ENCODE measurements around the gene PROSER1.

The PROSER1 gene

DNA sequence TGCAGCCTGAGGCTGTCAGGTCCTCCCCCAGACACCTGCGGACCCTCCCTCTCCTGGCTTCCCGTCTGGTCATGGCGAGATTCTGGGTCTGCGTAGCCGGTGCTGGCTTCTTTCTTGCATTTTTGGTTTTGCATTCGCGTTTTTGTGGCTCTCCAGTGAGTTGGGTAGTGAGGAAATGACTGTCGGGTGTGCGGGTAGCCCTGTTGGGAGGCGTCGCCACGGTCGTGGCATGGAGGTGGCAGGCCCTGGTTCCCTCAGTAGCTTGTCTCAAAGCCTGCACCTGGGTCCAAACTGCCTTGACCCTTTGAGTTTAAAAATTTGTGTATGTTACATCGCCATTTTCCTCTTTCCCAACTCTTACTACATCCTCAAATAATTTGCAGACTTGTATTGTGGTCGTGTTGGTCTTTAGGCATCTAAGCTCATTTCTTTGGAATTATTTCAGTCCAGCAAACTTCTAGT lies 711 bp upstream of the PROSER1 start:
- TF ChIP-seq GATA2 (IDR thresholded peaks at IDR 0.05; ENCODE audit: low read depth, low read length) (no peak), GATA3 (IDR thresholded peaks at IDR 0.05; ENCODE audit: low read depth, low read length) (no peak)

DNA sequence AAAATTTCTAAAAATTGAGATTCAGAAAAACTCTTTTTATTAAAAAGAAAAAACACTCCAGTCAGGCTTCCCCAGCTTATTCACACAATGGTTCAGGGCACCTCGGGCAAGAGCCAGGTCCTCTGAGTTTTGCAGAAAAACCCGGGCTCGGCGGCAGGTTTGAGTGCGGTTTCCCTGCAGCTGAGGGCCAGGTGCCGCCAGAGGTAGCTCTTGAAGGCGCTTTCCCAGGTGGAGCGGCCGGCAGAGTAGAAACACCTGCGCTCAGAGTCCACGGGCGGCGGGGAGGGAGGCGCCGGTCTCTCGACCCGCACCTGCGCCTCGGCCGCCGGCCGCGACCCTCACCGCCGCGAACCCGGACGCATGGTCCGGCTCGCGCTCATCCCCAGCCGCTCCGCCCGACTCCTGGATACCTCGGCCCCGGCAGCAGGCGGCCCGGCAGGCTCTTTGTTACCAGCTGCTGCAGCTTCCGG lies 444 bp downstream of the PROSER1 start:
- TF ChIP-seq GATA3 (IDR thresholded peaks at IDR 0.05; ENCODE audit: low read depth, low read length) (no peak), GATA2 (IDR thresholded peaks at IDR 0.05; ENCODE audit: low read depth, low read length) (no peak)

DNA sequence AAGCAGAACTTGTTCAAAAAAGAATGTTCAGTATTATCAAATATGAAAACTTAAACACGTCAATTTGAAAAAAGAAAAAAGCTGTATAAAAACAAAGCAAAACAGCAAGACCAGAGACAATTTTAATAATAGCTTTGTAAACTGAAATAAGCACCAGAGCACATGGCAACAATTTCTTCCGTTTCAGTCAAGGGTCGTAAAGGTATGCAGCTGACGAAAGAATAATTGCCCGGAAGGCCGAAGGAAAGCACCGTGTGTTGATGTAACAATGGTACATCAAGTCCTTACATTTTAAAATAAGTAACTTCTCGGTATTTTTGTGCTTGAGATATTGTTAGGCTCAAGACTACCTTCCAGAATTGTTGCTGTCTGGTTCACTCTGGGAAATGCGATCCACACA lies 1.7 kb downstream of the PROSER1 start:
- TF ChIP-seq GATA3 (IDR thresholded peaks at IDR 0.05; ENCODE audit: low read depth, low read length) (no peak), GATA2 (IDR thresholded peaks at IDR 0.05; ENCODE audit: low read depth, low read length) (no peak)

- TF ChIP-seq GATA2 (IDR thresholded peaks at IDR 0.05; ENCODE audit: low read depth, low read length) (no peak), GATA3 (IDR thresholded peaks at IDR 0.05; ENCODE audit: low read depth, low read length) (no peak)
These were observed 2.1 kb downstream of the PROSER1 start for GRCh38 chr13:39035799-39036198.

GRCh38 chr13:39035204-39035603 lies 2.7 kb downstream of the PROSER1 start:
- TF ChIP-seq GATA3 (IDR thresholded peaks at IDR 0.05; ENCODE audit: low read depth, low read length): no peak
- TF ChIP-seq GATA2 (IDR thresholded peaks at IDR 0.05; ENCODE audit: low read depth, low read length): no peak

DNA sequence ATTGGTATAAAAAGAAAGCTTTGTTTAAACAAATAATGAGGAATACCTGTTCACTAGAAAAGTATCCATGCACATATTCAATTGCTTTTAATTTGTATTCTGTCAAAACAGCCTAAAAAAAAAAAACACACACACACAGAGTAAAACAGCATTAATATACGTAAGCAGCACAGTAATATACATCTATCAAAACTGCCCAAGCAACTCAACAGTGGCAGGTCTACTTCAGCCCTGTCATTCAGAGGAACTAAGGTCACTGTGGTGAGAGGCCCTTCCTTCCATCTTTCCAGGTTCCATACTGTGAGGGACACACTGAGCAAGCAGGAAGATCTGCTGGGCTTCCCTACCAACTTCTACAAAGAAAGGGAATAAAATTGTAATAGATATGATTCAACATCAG lies 3.8 kb downstream of the PROSER1 start:
- TF ChIP-seq GATA3 (IDR thresholded peaks at IDR 0.05; ENCODE audit: low read depth, low read length) (no peak), GATA2 (IDR thresholded peaks at IDR 0.05; ENCODE audit: low read depth, low read length) (no peak)

- TF ChIP-seq GATA2 (IDR thresholded peaks at IDR 0.05; ENCODE audit: low read depth, low read length): no peak
- no peak for TF ChIP-seq GATA3 (IDR thresholded peaks at IDR 0.05; ENCODE audit: low read depth, low read length)
These were observed 5.7 kb downstream of the PROSER1 start for GRCh38 chr13:39032150-39032549.

GRCh38 chr13:39025433-39025839 lies 12.5 kb downstream of the PROSER1 start:
- no peak for TF ChIP-seq GATA3 (IDR thresholded peaks at IDR 0.05; ENCODE audit: low read depth, low read length)

DNA sequence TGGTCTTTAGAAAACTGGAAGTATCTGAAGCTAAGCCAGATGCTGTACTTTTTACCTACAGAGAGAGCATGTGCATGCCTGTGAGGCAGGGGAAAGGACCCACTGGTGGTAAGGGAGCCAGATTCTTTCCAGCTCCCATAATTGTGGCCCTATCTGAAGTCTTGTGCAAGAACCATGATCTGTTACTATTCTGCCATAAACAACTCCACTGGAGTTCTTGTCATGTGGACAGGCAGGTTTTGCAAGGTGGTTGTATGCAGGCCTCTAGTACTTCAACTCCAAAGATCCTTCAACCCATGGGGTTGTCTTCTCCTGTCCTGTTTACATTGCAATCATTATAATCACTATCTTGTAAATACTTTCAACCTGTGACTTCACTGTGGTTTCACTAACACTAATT lies 14.1 kb downstream of the PROSER1 start:
- TF ChIP-seq GATA3 (IDR thresholded peaks at IDR 0.05; ENCODE audit: low read depth, low read length): no peak
- TF ChIP-seq GATA2 (IDR thresholded peaks at IDR 0.05; ENCODE audit: low read depth, low read length): no peak

GRCh38 chr13:39023316-39023715 lies 14.6 kb downstream of the PROSER1 start:
- TF ChIP-seq GATA2 (IDR thresholded peaks at IDR 0.05; ENCODE audit: low read depth, low read length) (no peak), GATA3 (IDR thresholded peaks at IDR 0.05; ENCODE audit: low read depth, low read length) (no peak)

DNA sequence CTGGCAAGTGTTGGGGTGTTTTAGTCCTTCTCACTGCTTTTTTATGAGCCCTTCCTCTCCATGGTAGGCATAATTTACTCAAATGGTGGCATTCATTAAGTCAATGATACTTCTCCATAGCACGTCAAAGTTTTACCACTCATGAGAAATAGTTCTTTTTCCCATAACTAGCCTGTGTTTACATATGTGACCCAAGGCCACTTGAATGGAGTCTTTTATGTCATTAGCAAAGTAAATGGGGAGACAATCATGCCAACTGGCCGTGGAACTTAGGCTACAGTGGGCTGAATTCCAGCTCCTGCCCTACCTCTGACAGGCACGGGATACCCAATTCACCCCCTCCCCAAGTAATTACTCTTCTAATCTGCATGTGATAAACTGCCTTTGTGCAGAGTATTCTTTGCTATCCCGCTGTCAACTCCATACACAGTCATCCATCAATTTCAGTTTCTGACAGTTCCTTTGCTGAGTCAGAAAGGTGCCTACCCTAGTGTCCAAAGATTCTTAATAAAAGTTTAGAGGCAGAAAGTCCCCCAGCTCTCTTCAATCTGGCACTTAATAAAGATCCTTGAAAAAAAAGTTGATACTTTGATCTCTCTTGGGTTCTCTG lies 16.9 kb downstream of the PROSER1 start:
- TF ChIP-seq GATA3 (IDR thresholded peaks at IDR 0.05; ENCODE audit: low read depth, low read length) (no peak), GATA2 (IDR thresholded peaks at IDR 0.05; ENCODE audit: low read depth, low read length) (no peak)

DNA sequence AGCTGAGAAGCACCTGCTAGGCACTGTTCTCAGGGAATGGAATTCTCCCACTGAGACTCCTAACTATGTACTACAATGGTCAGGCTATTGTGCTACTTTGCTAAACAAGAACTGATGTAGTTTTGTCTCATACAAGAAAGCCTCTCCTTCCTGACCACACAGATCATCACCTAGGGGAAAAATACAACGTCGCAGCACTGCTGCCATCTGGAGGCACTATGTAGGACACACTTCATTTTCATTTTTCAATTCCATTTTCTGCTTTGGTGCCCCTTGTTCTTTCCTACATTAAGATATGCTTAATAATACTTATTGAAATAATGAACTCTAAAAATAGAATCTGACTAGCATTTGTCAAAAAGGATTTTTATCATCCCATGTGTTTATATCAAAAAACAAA lies 21.1 kb downstream of the PROSER1 start:
- TF ChIP-seq GATA3 (IDR thresholded peaks at IDR 0.05; ENCODE audit: low read depth, low read length) (no peak), GATA2 (IDR thresholded peaks at IDR 0.05; ENCODE audit: low read depth, low read length) (no peak)

- TF ChIP-seq GATA2 (IDR thresholded peaks at IDR 0.05; ENCODE audit: low read depth, low read length) (no peak), GATA3 (IDR thresholded peaks at IDR 0.05; ENCODE audit: low read depth, low read length) (no peak)
These were observed 21.8 kb downstream of the PROSER1 start for GRCh38 chr13:39016087-39016486.

- TF ChIP-seq GATA3 (IDR thresholded peaks at IDR 0.05; ENCODE audit: low read depth, low read length) (no peak), GATA2 (IDR thresholded peaks at IDR 0.05; ENCODE audit: low read depth, low read length) (no peak)
These were observed 24.4 kb downstream of the PROSER1 start for GRCh38 chr13:39013462-39013861.

DNA sequence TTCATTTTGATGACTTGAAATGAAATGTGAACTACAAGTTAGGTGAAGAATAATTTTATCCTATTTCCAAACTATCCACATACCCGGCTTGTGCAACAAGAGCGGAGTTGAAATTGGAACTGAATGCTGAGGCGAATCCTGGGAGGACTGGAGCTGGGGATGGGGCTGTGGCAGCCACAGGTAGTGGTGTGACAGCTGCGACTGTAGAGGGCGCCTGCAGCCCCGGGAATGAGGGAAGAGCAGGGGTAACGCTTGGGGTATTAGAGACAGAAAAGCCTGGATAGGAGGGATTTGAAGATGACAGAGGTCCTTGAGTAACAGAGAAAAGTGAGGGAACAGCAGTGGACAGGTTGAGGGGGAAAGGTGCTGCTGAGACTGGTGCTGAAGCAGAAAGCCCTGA lies 25.3 kb downstream of the PROSER1 start:
- TF ChIP-seq GATA2 (IDR thresholded peaks at IDR 0.05; ENCODE audit: low read depth, low read length) (no peak), GATA3 (IDR thresholded peaks at IDR 0.05; ENCODE audit: low read depth, low read length) (no peak)

- TF ChIP-seq GATA3 (IDR thresholded peaks at IDR 0.05; ENCODE audit: low read depth, low read length): no peak
- no peak for TF ChIP-seq GATA2 (IDR thresholded peaks at IDR 0.05; ENCODE audit: low read depth, low read length)
These were observed 39.1 kb downstream of the PROSER1 start for GRCh38 chr13:38998739-38999138.

All from SH-SY5Y (cell line).